H1 (cell line): ENCODE measurements around the gene MYMX.
"Not testable (repeated sequence)": the region's sequence is repeated elsewhere in the genome, so short reads cannot be mapped to it uniquely, and the experiment has no call there.

ENCODE experiments used
- CBX8 ChIP-seq: fragments of 300-800, 300-1000 bp; sonication (generic); IDR thresholded peaks from 2 replicates; pipeline ENCODE4 v1.7.1; 2016; ENCODE audit warnings: low read depth, low read length, borderline replicate concordance
- CTCF ChIP-seq, 3 experiments: IDR thresholded peaks; 1 replicate in 2 of 3; 2 replicates in 1 of 3; pipeline versions ENCODE4 v1.5.1 to v1.6.1; 2011; ENCODE audit warnings: low read length in 3 of 3, mild to moderate bottlenecking in 3 of 3, inconsistent platforms in 2 of 3, low read depth in 1 of 3, moderate library complexity in 1 of 3; ENCODE audit not compliant: insufficient read depth in 1 of 3; ENCODE audit errors: control extremely low read depth in 1 of 3
- POLR2A ChIP-seq, 2 experiments: IDR thresholded peaks; 1 replicate in 1 of 2; 2 replicates in 1 of 2; pipeline ENCODE4 v1.6.1; 2011; ENCODE audit warnings: low read depth in 2 of 2, low read length in 2 of 2, mild to moderate bottlenecking in 2 of 2; ENCODE audit errors: control extremely low read depth in 1 of 2
- SIN3A ChIP-seq, 2 experiments: IDR thresholded peaks in 1 of 2; conservative IDR thresholded peaks in 1 of 2; 2 replicates each; pipeline ENCODE4 v1.6.1; 2011 to 2012; ENCODE audit warnings: low read length in 2 of 2, improper control_type of control experiment in 1 of 2, low read depth in 1 of 2, mild to moderate bottlenecking in 1 of 2
- TF ChIP-seq, protein P1 (sequence below): IDR thresholded peaks from 2 replicates; pipeline ENCODE4 v1.6.1; 2011; ENCODE audit warnings: low read length, improper control_type of control experiment

GRCh38 chr6:44181784-44182183, 34.9 kb upstream of the MYMX start:
- TF ChIP-seq CTCF (IDR thresholded peaks at IDR 0.05; ENCODE audit: control extremely low read depth in 1 of 3, insufficient read depth in 1 of 3, low read depth in 1 of 3, low read length in 3 of 3); POLR2A (IDR thresholded peaks at IDR 0.05; ENCODE audit: control extremely low read depth in 1 of 2, low read depth in 2 of 2, low read length in 2 of 2); CBX8; SIN3A (conservative IDR thresholded peaks at IDR 0.05 in 1 of 2, IDR thresholded peaks at IDR 0.05 in 1 of 2; ENCODE audit: low read depth in 1 of 2, low read length in 2 of 2): not testable (repeated sequence)
- TF ChIP-seq, protein P1, sequence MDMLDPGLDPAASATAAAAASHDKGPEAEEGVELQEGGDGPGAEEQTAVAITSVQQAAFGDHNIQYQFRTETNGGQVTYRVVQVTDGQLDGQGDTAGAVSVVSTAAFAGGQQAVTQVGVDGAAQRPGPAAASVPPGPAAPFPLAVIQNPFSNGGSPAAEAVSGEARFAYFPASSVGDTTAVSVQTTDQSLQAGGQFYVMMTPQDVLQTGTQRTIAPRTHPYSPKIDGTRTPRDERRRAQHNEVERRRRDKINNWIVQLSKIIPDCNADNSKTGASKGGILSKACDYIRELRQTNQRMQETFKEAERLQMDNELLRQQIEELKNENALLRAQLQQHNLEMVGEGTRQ, result not testable (repeated sequence)
